ENCODE measurements around the gene PTPA.
"Not testable (repeated sequence)": the region's sequence is repeated elsewhere in the genome, so short reads cannot be mapped to it uniquely, and the experiment has no call there.

Gene PTPA

GRCh38 chr9:129124506-129125069 is 13.4 kb downstream of the PTPA start:
- no peak for DNase-seq
- Histone ChIP-seq H3K36me3 (peaks cover 19 to 87% (median 42%) of the 10 kb centered on the region in 3 donors), H3K4me1 (peaks cover 0 to 4% (median 0%) of the 10 kb centered on the region in 4 donors), H3K27ac (no peak overlapping the region), H3K9me3 (no peaks in the 10 kb centered on the region), H3K4me3 (no peak overlapping the region), H3K27me3 (no peaks in the 10 kb centered on the region)
- intact Hi-C loops (cut with DNase I; ENCODE audit: low total_unique reads), result loop anchor here (10.0 kb wide), 1 partner anchor 670 kb away; no protein-coding TSS in a partner anchor
- no peak for TF ChIP-seq CTCF (IDR thresholded peaks at IDR 0.05)

- no peak overlapping the region for H3K27ac ChIP-seq
- peaks cover 0 to 4% (median 0%) of the 10 kb centered on the region in 4 donors for H3K4me1 ChIP-seq
- H3K27me3 ChIP-seq, result no peaks in the 10 kb centered on the region
- intact Hi-C loops (cut with DNase I; ENCODE audit: low total_unique reads), result loop anchor here (10.0 kb wide), 1 partner anchor 669 kb away; no protein-coding TSS in a partner anchor
- TF ChIP-seq CTCF (IDR thresholded peaks at IDR 0.05), result no peak
- peaks cover 27 to 94% (median 40%) of the 10 kb centered on the region in 3 donors for H3K36me3 ChIP-seq
- no peak for DNase-seq
- H3K4me3 ChIP-seq, result no peak overlapping the region
- no peaks in the 10 kb centered on the region for H3K9me3 ChIP-seq
Observed at GRCh38 chr9:129125478-129125877, 14.3 kb downstream of the PTPA start.

- H3K4me1 ChIP-seq, result peaks cover 0 to 11% (median 2%) of the 10 kb centered on the region in 4 donors
- no peak for DNase-seq
- H3K36me3 ChIP-seq, result peaks cover 15 to 90% (median 25%) of the 10 kb centered on the region in 3 donors
- intact Hi-C loops (cut with DNase I; ENCODE audit: low total_unique reads), result loop anchor here (10.0 kb wide), 1 partner anchor 668 kb away; no protein-coding TSS in a partner anchor
- H3K27ac ChIP-seq, result no peak overlapping the region
- H3K9me3 ChIP-seq, result no peaks in the 10 kb centered on the region
- no peak for TF ChIP-seq CTCF (IDR thresholded peaks at IDR 0.05)
- no peaks in the 10 kb centered on the region for H3K27me3 ChIP-seq
- no peak overlapping the region for H3K4me3 ChIP-seq
Observed at GRCh38 chr9:129126749-129127618, 15.8 kb downstream of the PTPA start.

GRCh38 chr9:129128689-129129088 is 17.5 kb downstream of the PTPA start:
- no peak overlapping the region for H3K4me3 ChIP-seq
- intact Hi-C loops (cut with DNase I; ENCODE audit: low total_unique reads), result loop anchor here (10.0 kb wide), 1 partner anchor 666 kb away; no protein-coding TSS in a partner anchor
- H3K27me3 ChIP-seq, result no peaks in the 10 kb centered on the region
- no peaks in the 10 kb centered on the region for H3K9me3 ChIP-seq
- DNase-seq, result no peak
- H3K27ac ChIP-seq, result no peak overlapping the region
- H3K4me1 ChIP-seq, result peaks cover 0 to 11% (median 2%) of the 10 kb centered on the region in 4 donors
- TF ChIP-seq CTCF (IDR thresholded peaks at IDR 0.05), result no peak
- peaks cover 12 to 80% (median 18%) of the 10 kb centered on the region in 3 donors for H3K36me3 ChIP-seq

GRCh38 chr9:129130271-129130670 is 19.1 kb downstream of the PTPA start:
- DNase-seq; intact Hi-C loops (cut with DNase I; ENCODE audit: low total_unique reads); H3K9me3 ChIP-seq; H3K27ac ChIP-seq; H3K27me3 ChIP-seq; H3K4me3 ChIP-seq: not testable (repeated sequence)
- peaks cover 8 to 77% (median 16%) of the 10 kb centered on the region in 3 donors for H3K36me3 ChIP-seq
- peaks cover 0 to 11% (median 2%) of the 10 kb centered on the region in 4 donors for H3K4me1 ChIP-seq

- no peak for TF ChIP-seq CTCF (IDR thresholded peaks at IDR 0.05)
- Histone ChIP-seq H3K36me3 (peaks cover 13 to 77% (median 21%) of the 10 kb centered on the region in 3 donors), H3K9me3 (no peaks in the 10 kb centered on the region), H3K4me1 (peaks cover 0 to 11% (median 2%) of the 10 kb centered on the region in 4 donors), H3K27ac (no peak overlapping the region), H3K27me3 (no peaks in the 10 kb centered on the region), H3K4me3 (no peak overlapping the region)
- intact Hi-C loops (cut with DNase I; ENCODE audit: low total_unique reads), result no loop called here
- DNase-seq, result no peak
Observed at GRCh38 chr9:129130791-129131190, 19.6 kb downstream of the PTPA start.
